Caco-2 (cell line): ENCODE measurements around the gene CRYBB2. TPM values are rescaled to one million over a fixed set of nuclear protein-coding genes. Genes with fewer than 3 reads are reported as not detected.
"Not testable (repeated sequence)": the region's sequence is repeated elsewhere in the genome, so short reads cannot be mapped to it uniquely, and the experiment has no call there.

Experiments used
- BruUV-seq: library from RNA; stranded (reverse); fragments of 400-500 nt; replicated peaks from 2 replicates; lab custom pipeline; 2021; lab: Mats Ljungman, UMichigan
- CTCF ChIA-PET: fragments of 300-600 bp; sonication (Branson Sonifier 250); formaldehyde crosslinking; loops from one replicate; lab custom pipeline; 2022; ENCODE audit warnings: antibody characterized with exemption; lab: Charles Lee
- POLR2A ChIA-PET: fragments of 300-600 bp; sonication (Branson Sonifier 250); formaldehyde crosslinking; loops from one replicate; lab custom pipeline; 2022; ENCODE audit warnings: antibody characterized with exemption; lab: Charles Lee
- DNase-seq, 2 experiments: peaks; one replicate each; pipeline versions ENCODE4 v3.0.0 to v3.0.0-alpha.2; 2020 to 2022
- H3K27me3 ChIP-seq: replicated peaks from 2 replicates; pipeline ENCODE4 v1.6.0; 2011; ENCODE audit warnings: low read length; ENCODE audit not compliant: control insufficient read depth, insufficient read depth
- H3K36me3 ChIP-seq: 2 replicates; pipeline ENCODE4 v1.5.1; 2011; ENCODE audit warnings: low read length; ENCODE audit not compliant: control insufficient read depth, insufficient read depth
- H3K4me1 ChIP-seq: fragments of 250-450 bp; sonication (Bioruptor Pico); 2 replicates; pipeline ENCODE4 v1.5.1; 2020; ENCODE audit warnings: mild to moderate bottlenecking
- H3K4me3 ChIP-seq: 2 replicates; pipeline ENCODE4 v1.5.1; 2011; ENCODE audit warnings: low read depth, mild to moderate bottlenecking, control low read depth, low read length
- H3K9me3 ChIP-seq: fragments of 250-450 bp; sonication (Bioruptor Pico); 2 replicates; pipeline ENCODE4 v1.5.1; 2020; ENCODE audit warnings: mild to moderate bottlenecking, moderate library complexity
- H3K27ac Mint-ChIP-seq: one replicate; pipeline ENCODE4 v1.8.0; 2022; ENCODE audit warnings: mixed read lengths; ENCODE audit not compliant: unreplicated experiment
- H3K27me3 Mint-ChIP-seq: one replicate; pipeline ENCODE4 v1.8.0; 2022; ENCODE audit warnings: mixed read lengths; ENCODE audit not compliant: insufficient read depth, unreplicated experiment
- H3K36me3 Mint-ChIP-seq: one replicate; pipeline ENCODE4 v1.8.0; 2022; ENCODE audit warnings: mild to moderate bottlenecking, mixed read lengths; ENCODE audit not compliant: insufficient read depth, unreplicated experiment
- H3K4me1 Mint-ChIP-seq: one replicate; pipeline ENCODE4 v1.8.0; 2022; ENCODE audit warnings: low read depth, mixed read lengths; ENCODE audit not compliant: unreplicated experiment
- H3K4me3 Mint-ChIP-seq: one replicate; pipeline ENCODE4 v1.8.0; 2022; ENCODE audit warnings: mild to moderate bottlenecking, moderate library complexity, mixed read lengths; ENCODE audit not compliant: unreplicated experiment
- H3K9me3 Mint-ChIP-seq: one replicate; pipeline ENCODE4 v1.8.0; 2022; ENCODE audit warnings: mixed read lengths; ENCODE audit not compliant: unreplicated experiment
- intact Hi-C: fragments of 100-400 bp; cut with micrococcal nuclease; formaldehyde crosslinking; loops from one replicate; pipeline ENCODE4 v1.10.0; 2022; ENCODE audit not compliant: unreplicated experiment
- total RNA-seq: library from RNA; stranded (reverse); gene quantifications from 2 replicates; pipeline ENCODE4 v1.2.3, GENCODE V29; 2022
- TF ChIP-seq, protein P1 (sequence below), 2 experiments: fragments of 200-600 bp in 1 of 2; IDR thresholded peaks; 1 replicate in 1 of 2; 2 replicates in 1 of 2; pipeline versions ENCODE4 v1.5.1 to v1.8.0; 2011 to 2022; ENCODE audit warnings: antibody characterized with exemption in 1 of 2, control low read depth in 1 of 2, inconsistent platforms in 1 of 2, low read depth in 1 of 2, low read length in 1 of 2, mild to moderate bottlenecking in 1 of 2, moderate library complexity in 1 of 2; ENCODE audit not compliant: insufficient read depth in 1 of 2, severe bottlenecking in 1 of 2, unreplicated experiment in 1 of 2

Gene CRYBB2
- total RNA-seq, 1 experiment from 2014 or later: not detected

DNA sequence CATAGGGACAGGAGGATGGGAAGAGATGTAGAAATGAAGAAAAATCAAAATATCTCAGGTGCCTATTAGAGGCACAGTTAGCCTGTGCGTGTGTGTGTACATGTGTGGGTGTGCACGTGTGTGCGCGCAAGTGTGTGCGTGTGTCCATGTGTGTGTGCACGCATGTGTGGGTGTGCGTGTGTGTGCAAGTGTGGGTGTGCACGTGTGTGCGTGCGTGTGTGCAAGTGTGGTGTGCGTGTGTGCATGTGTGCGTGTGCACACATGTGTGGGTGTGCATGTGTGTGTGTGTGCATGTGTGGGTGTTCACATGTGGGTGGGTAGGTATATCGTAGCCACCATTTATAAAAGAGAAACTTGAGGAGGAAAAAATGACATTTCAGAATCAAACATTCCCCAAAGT is 9.4 kb downstream of the CRYBB2 start:
- CTCF ChIA-PET: no interaction called here
- H3K36me3 Mint-ChIP-seq: no peaks in the 10 kb centered on the region
- Histone ChIP-seq H3K4me3 (no peak overlapping the region), H3K9me3 (no peaks in the 10 kb centered on the region), H3K4me1 (no peaks in the 10 kb centered on the region), H3K36me3 (no peaks in the 10 kb centered on the region), H3K27me3 (peaks cover 2% of the 10 kb centered on the region; the same call in 1 of the 2 replicates)
- H3K9me3 Mint-ChIP-seq: no peaks in the 10 kb centered on the region
- no peak overlapping the region for H3K27ac Mint-ChIP-seq
- H3K27me3 Mint-ChIP-seq: peaks cover 5% of the 10 kb centered on the region
- no TSS peak for BruUV-seq
- no peaks in the 10 kb centered on the region for H3K4me1 Mint-ChIP-seq
- no peak overlapping the region for H3K4me3 Mint-ChIP-seq
- TF ChIP-seq, protein P1, sequence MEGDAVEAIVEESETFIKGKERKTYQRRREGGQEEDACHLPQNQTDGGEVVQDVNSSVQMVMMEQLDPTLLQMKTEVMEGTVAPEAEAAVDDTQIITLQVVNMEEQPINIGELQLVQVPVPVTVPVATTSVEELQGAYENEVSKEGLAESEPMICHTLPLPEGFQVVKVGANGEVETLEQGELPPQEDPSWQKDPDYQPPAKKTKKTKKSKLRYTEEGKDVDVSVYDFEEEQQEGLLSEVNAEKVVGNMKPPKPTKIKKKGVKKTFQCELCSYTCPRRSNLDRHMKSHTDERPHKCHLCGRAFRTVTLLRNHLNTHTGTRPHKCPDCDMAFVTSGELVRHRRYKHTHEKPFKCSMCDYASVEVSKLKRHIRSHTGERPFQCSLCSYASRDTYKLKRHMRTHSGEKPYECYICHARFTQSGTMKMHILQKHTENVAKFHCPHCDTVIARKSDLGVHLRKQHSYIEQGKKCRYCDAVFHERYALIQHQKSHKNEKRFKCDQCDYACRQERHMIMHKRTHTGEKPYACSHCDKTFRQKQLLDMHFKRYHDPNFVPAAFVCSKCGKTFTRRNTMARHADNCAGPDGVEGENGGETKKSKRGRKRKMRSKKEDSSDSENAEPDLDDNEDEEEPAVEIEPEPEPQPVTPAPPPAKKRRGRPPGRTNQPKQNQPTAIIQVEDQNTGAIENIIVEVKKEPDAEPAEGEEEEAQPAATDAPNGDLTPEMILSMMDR (IDR thresholded peaks at IDR 0.05; ENCODE audit: insufficient read depth in 1 of 2, low read depth in 1 of 2, low read length in 1 of 2, severe bottlenecking in 1 of 2, unreplicated experiment in 1 of 2): no peak
- intact Hi-C loops: no loop called here
- POLR2A ChIA-PET: no interaction called here
- DNase-seq: no peak

DNA sequence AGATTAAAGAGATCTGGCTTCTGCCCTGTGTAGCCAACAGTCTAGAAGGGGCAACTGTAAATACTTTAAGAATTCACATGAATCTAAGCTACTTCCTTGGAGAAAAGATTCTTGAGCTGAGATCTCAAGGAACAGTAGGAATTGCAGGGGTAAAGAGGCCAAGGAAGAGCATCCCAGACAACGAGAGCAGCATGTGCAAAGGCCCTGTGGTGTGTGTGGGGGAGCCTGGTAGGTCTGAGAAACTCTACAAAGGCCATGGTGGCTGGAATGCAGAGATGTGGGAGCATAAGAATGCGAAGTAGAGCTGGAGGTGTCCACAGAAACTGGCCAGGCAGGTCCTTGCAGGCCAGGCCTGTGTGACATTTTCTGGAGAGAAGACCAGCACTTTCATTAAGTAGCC is 11.3 kb downstream of the CRYBB2 start:
- H3K9me3 Mint-ChIP-seq, DNase-seq, BruUV-seq, H3K36me3 Mint-ChIP-seq, H3K4me1 ChIP-seq, H3K27me3 Mint-ChIP-seq, H3K9me3 ChIP-seq, H3K4me3 ChIP-seq, H3K4me1 Mint-ChIP-seq, H3K36me3 ChIP-seq, POLR2A ChIA-PET, H3K27me3 ChIP-seq, H3K4me3 Mint-ChIP-seq, intact Hi-C loops, H3K27ac Mint-ChIP-seq: not testable (repeated sequence)
- CTCF ChIA-PET: interaction anchor here (0.5 kb wide), 1 partner anchor 158 kb away, joined by 5 read pairs; no protein-coding TSS in a partner anchor

DNA sequence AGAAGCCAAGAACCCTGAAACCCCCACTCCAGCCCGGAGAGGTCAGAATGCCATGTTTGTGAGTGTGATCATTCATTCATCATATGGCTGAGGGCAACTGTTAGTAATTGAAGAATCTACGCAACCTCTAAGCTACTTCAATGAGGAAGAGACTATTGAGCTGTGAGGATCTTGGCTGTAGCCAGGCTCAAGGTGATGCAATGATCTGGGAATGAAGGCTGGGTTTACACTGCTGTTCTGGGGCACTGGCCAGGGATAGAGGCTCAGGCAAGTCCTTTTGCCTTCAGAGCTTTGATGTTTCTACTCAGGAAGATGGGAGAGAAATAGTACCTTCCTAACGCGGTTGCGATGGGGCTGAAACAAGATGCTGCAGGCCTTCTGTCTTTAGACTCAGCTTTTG is 12.9 kb downstream of the CRYBB2 start:
- peaks cover 10% of the 10 kb centered on the region for H3K27me3 Mint-ChIP-seq
- Histone ChIP-seq H3K27me3 (no peaks in the 10 kb centered on the region), H3K4me3 (no peak overlapping the region), H3K9me3 (no peaks in the 10 kb centered on the region), H3K4me1 (no peaks in the 10 kb centered on the region), H3K36me3 (no peaks in the 10 kb centered on the region)
- DNase-seq: no peak
- no peaks in the 10 kb centered on the region for H3K9me3 Mint-ChIP-seq
- H3K4me1 Mint-ChIP-seq: no peaks in the 10 kb centered on the region
- POLR2A ChIA-PET: interaction anchor here (0.7 kb wide), 1 partner anchor 155 kb away, joined by 3 read pairs; no protein-coding TSS in a partner anchor
- CTCF ChIA-PET: interaction anchor here (0.6 to 1.0 kb wide), 3 partner anchors 20 to 133 kb away, joined by 3 to 4 read pairs (median 3); no protein-coding TSS in a partner anchor
- H3K4me3 Mint-ChIP-seq: no peak overlapping the region
- intact Hi-C loops: no loop called here
- no TSS peak for BruUV-seq
- no peaks in the 10 kb centered on the region for H3K36me3 Mint-ChIP-seq
- TF ChIP-seq, protein P1 (IDR thresholded peaks at IDR 0.05; ENCODE audit: insufficient read depth in 1 of 2, low read depth in 1 of 2, low read length in 1 of 2, severe bottlenecking in 1 of 2, unreplicated experiment in 1 of 2): no peak
- no peak overlapping the region for H3K27ac Mint-ChIP-seq

DNA sequence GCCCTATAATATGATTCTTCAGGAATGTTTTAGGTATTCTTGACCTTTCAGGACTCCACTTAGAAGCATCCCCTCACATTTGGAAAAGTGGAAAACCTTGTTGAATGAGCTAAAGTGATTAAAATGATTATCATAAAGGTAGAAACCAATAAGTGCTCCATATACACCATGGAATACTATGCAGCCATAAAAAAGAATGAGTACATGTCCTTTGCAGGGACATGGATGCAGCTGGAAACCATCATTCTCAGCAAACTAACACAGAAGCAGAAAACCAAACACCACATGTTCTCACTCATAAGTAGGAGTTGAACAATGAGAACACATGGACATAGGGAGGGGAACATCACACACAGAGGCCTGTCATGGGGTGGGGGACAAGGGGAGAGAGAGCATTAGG is 14.3 kb downstream of the CRYBB2 start:
- DNase-seq, intact Hi-C loops, H3K4me1 ChIP-seq, H3K36me3 Mint-ChIP-seq, H3K4me3 Mint-ChIP-seq, H3K36me3 ChIP-seq, H3K9me3 Mint-ChIP-seq, BruUV-seq, H3K27ac Mint-ChIP-seq, H3K27me3 ChIP-seq, H3K4me3 ChIP-seq, H3K4me1 Mint-ChIP-seq, POLR2A ChIA-PET, CTCF ChIA-PET, H3K9me3 ChIP-seq: not testable (repeated sequence)
- peaks cover 12% of the 10 kb centered on the region for H3K27me3 Mint-ChIP-seq
